Nucleus accumbens (tissue), 56 donors: Measurements from ENCODE around the gene PGM2L1.
"Not testable (repeated sequence)": the region's sequence is repeated elsewhere in the genome, so short reads cannot be mapped to it uniquely, and the experiment has no call there.

Source experiments
- DNase-seq, 56 donors: peaks; one replicate each; lab custom pipeline; 2025; lab: John Stamatoyannopoulos, UW

The PGM2L1 gene

DNA sequence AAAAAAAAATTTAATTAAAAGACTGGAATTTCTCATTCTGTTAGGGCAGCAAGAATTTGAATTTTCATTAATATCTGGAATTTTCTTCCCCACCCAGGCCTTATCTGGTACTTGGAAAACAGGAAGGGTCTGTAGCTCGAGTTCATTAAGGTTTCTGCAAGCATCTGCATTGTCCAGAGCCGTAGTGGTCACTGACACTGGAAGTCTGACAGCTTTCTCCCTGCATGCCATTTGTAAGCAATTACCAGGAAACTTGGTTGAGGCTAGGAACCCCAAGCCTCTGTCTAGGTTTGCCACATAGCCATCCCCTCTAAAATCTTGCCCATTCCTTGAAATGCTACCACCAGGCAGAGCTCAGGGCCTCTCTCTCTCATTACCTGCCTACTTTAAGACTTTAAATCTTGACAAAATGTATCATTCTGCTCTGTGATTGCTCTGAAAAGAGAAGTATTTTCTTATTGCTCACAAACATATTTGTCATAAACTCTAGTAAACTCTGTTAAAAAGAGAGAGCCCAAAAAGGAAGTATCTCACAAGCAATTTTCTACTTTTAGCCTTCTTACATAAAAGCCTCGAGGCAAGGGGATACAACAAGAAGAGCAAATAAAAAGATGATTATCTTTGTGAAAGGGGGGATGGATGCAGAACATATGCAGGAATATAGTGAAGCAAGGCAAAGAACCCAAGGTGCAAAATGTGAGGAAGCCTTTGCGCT, 5.5 kb upstream of the PGM2L1 start:
- DNase-seq, result no peak

DNA sequence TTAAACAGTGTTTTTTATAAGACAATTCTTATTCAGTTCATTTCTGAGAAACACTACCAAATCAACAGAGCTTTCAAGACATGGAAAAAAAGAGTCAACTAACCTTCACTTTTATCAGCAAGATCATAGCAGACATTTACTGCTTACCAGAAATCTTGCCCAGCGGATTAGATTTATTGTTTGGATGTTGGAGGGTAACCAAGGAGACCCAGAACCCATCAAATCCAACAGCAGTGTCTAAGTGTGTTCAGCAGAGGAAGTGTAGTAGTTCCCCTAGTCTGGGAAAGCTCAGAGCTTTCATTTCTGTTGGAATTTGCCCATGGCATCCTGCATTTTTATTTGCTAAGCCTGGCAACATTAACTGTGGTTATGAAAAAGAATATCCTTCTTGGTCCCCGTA, 2.4 kb upstream of the PGM2L1 start:
- no peak for DNase-seq

DNA sequence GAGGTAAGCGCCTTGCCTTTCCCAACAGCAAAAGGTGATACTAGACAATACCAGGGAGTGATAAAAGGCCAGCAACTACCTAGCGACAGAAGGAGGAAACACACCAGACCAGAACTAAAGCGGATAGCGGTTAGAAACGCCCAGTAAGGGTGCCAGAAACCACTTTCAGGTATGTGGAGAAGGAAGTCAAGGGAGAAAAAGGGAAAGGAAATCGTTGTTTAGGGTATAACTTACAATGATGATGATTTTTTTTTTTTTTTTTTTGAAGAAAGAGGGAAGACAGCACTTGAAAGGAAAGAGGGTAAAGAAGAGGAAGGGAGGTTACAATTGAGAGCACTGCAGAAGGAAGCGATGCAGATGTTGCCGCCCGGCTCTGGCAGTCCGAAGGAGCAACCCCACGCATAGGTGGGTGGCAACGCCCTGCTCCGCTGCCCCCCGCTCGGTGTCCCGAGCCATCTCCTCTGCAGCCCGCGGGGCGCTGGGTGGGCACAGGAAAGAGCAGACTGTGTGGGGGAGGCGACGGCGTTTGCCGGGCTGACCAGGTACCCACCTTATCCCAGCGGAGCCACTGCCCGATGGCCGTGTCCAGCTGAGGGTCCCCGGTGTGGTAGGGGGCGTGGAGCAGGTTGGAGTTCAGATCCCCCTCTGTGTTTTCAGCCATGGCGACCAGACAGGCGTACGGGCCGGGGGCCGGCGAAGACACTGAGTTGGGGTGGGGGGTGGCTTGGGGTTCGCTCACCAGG, 561 bp downstream of the PGM2L1 start:
- peak in 9 of 56 donors; percentile 3 to 60 (median 26) for DNase-seq

DNA sequence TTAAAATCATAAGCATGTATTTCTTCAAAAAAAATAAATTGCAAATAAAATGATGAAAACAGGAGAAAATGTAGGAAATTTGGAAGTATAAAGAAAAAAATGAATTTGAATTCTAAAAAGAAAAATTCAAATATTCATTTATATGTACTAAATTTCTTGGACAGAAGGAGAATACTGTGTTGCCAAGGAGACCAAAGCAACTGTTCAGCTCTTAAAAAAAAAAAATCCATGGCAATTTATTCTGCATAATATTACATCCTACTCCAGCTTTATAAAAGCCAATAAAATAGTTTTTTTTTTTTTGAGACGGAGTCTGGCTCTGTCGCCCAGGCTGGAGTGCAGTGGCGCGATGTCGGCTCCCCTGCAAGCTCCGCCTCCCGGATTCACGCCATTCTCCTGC, 6.0 kb downstream of the PGM2L1 start:
- no peak for DNase-seq

DNA sequence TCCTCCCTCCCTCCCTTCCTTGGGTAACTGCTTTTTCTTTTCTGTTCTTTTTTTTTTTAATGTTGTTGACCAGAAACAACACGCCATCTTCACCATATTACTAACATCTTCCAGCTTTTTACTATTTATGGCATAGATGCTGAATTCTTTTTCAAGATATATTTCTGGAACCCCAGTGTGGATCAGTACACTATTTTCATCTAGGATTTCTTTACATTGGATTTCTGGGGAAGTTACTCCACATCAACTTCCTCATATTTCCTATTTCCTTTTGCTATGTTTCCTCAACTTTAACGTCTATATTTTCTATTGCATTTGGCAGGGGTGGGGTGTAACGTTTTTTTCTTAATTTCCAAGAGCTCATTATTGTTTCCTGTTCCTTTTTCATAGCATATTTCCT, 7.0 kb downstream of the PGM2L1 start:
- no peak for DNase-seq

DNA sequence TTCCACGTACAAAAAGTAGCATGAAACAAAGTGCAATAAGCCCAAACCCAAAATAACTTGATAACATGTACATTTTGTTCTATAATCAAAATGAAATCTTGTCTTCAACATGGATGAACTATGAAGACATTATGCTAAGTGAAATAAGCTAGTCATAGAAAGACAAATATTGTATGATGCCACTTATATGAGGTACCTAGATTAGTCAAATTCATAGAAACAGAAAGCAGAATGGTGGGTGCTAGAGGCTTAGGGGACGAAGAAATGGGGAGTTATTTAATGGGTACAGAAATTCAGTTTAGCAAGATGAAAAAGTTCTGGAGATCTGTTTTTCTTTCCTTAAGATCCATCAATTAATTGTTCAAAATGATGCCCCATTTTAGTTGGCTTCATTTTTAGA, 7.5 kb downstream of the PGM2L1 start:
- DNase-seq, result no peak

DNA sequence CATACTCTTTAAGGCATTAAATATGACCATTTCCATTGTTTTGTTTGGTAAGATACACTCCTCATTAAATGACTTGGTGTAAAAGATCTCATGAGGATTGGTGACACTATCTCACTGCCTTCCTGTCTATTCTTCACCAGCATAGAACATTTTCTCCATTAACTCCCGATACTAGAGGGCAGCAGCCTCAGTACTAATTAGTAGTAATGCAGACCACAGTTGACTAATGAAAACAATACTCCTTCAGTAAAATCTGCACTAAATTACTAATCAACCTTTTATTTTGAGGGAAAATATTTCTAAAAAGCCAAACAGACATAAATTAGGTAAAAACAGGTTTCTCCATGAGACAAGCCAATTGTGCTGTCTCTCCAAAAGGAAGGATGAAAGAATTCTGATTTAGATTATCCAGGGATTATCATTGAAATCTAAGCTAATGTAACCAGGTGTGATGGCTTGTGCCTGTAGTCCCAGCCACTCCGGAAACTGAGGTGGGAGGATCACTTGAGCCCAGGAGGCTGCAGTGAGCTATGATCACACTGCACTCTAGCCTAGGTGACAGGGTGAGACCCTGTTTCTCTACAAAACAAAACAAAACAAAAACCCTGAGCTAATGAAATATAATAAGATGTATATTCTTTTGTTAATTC, 9.4 kb downstream of the PGM2L1 start:
- peak in 29 of 56 donors; percentile 1 to 81 (median 23) for DNase-seq

DNA sequence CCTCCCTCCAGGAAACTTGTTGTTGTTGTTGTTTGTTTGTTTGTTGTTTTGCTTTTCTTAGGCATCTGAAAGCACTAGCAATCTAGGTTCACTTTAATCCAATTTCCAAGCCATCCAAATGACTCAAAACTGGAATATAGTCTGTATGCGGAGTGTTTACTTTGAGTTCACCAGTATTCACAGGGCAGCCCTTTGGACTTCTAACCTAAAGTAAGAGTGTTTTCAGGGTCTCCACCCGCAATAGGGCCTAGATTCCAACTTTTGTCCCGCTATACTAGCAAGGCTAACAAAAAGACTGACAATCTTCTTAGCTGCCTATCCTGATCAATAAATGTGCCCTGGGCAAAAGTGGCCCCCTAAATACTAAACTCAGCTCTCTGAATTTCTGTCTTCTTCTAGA, 13.6 kb downstream of the PGM2L1 start:
- no peak for DNase-seq

DNA sequence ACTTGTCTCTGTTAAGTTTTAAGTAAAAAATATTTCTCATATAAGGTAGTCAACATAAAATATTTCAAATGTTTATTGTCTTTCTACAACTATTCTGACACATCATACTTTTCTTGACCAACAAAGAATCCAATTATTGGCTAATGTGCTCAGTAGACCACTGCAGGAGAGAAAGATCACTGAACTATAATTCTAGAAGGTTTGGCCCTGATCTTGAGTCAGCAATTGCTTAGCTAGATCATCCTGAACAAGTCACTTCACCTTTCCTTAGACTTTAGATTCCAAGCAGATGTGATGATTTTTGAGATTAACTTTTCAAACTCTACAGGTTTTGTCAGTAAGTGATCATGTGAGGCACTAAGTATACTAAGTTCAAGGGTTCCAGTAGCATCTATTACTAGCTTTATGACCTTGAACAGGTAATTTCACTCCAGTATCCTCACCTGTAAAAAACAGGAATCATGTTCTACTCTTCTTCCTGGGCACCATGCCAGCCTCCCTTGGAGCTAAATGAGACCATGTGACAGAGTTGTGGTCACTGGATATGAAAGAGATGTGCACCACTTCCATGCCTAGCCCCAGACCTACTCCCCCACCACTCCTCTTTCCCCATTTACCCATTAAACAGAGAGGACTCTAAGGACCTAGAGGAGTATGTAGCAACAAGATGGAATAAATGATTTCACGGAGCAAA, 17.3 kb downstream of the PGM2L1 start:
- DNase-seq, result no peak

DNA sequence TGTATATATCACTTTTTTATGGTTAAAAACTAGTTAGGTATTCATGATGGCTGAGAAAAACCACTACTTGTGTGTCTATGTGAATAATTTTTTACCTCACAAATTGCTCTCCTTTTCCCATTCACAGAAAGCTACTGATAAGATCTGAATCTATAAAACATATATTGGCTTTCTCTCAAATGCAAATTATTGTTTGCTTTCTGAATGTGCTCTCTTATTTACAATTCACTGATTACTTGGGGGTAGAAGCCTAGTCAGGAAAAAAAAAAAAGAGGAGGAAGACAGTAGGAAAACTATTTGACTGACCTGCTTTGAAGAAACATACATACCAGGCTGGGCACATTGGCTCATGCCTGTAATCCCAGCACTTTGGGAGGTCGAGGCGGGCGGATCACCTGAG, 20.5 kb downstream of the PGM2L1 start:
- no peak for DNase-seq

DNA sequence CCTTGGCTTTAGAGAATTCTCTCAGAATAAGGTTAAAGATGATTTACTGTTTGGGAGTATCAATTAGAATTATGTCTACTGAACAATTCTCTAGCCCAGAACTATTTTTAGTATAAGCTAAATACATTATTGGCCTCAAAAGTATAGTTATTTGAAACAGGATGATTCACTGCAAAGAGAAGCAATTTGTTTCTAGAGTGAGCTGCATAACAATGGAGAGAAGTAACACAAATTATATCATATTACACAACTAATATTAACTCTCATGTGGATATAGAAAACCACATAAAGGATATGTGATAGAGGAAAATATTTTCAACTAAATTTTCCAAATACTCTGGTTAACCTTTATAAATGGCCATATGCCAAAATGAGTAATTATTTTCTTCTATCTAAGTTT, 24.9 kb downstream of the PGM2L1 start:
- no peak for DNase-seq

DNA sequence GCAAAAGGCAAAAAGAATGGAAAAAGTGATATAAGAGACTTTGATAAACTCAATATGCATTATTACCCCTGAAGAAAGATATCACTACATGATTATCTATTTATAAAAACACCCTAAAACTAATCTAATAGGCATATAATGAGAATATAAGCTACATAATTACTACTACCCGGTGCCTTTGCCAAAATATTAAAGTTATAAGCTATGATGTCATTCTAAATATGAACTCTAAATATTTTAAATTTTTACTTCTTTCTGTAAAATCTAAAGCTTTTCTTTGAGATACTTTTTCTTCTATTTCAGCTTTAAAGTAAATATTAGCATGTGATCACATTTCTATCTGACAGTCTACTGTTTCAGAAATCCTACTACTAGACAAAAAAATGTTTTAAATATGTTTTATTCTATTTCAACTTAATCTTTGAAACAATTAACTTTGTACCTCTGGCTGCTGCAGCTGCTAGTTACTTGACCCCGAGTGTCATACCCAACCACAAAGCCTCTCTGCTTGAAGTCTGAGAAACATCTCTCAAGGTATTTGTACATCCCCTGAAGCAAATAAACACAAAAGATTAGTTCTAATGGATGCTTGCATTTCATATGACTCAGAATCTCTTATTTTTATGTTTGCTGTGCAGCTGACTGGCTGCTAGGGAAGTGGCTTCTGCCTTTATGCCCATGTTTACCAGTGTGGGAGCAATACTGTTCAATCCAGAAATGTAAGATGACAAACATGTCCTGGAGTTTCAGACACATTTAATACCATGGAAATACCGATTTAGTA, 26.8 kb downstream of the PGM2L1 start:
- no peak for DNase-seq

DNA sequence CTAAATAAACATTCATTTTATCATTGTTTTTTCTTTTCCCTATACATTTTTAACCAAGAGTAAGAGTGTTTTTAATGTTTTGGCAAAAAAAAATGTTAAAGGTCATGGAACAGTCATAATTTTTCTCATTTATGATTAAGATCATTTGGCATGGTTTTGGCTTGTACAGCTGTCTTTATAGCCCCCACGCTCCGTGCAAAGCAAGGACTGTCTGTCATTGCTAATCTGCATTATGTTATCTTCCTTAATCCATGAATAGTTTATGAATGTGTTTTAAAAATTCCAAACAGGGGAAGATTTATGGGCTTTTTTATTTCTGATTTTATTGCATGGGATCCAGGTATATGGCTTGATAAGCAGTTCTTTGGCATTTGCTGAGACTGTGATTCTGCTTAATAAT, 28.1 kb downstream of the PGM2L1 start:
- DNase-seq, result no peak

DNA sequence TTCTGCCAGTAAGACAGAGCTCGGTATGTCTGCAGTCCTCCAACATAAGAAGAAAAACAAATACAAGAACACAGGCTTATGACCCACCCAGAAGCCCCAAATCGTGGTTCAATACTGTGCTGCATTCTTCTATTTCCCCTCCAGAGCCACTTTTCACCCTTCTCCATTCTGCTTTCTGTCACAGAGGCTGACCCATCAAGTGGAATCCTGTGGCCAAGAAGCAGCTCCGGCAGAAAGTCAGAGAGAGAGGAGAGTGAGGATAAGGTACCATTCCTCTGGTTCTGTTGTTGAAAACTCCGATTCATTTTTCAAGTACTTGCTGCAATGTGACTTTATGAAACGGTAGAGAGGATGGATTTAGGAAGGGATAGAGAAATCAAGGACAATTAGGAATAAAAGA, 30.4 kb downstream of the PGM2L1 start:
- no peak for DNase-seq

DNA sequence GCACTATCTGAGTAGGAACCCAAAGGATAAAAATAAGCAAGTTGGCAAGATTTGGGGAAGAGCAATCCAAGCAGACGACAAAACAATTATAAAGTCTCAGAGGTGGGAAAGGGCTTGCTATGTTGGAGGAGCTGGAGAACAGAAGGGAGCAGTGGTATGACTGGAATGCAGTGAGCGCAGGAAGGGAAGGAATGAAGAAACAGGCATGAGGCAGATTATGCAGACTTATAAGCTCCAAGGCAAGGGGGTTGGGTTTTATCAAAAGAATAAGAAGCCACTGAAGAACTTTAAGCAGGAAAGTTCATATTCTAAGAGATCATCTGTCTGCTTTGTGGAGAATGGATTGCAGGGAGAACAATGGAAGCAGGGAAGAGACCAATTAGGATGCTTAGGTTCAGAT, 31.7 kb downstream of the PGM2L1 start:
- DNase-seq, result no peak

DNA sequence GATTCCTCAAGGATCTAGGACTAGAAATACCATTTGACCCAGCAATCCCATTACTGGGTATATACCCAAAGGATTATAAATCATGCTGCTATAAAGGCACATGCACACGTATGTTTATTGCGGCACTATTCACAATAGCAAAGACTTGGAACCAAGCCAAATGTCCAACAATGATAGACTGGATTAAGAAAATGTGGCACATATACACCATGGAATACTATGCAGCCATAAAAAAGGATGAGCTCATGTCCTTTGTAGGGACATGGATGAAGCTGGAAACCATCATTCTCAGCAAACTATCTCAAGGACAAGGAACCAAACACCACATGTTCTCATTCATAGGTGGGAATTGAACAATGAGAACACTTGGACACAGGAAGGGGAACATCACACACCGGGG, 32.4 kb downstream of the PGM2L1 start:
- not testable (repeated sequence) for DNase-seq

DNA sequence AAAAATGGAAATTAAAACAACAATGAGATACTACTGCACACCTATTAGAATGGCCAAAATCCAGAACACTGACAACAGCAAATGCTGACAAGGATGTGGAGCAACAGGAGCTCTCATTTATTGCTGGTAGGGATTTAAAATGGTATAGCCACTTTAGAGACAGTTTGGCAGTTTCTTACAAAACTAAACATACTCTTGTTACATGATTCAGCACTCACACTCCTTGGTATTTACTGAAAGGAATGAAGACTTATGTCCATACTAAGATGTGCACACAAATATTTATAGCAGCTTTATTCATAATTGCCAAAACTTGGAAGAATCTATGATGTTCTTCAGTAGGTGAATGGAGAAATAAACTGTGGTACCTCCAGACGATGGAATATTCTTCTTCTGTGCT, 40.8 kb downstream of the PGM2L1 start:
- no peak for DNase-seq

DNA sequence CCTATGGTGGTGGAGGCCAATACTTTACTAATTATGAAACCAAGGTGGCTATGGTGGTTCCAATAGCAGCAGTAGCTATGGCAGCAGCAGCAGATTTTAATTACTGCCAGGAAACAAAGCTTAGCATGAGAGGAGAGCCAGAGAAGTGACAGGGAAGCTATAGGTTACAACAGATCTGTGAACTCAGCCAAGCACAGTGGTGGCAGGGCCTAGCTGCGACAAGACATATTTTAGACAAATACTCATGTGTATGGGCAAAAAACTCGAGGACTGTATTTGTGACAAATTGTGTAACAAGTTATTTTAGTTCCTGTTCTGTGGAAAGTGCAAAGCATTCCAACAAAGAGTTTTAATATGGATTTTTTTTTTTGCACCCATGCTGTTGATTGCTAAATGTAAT, 42.6 kb downstream of the PGM2L1 start:
- no peak for DNase-seq

DNA sequence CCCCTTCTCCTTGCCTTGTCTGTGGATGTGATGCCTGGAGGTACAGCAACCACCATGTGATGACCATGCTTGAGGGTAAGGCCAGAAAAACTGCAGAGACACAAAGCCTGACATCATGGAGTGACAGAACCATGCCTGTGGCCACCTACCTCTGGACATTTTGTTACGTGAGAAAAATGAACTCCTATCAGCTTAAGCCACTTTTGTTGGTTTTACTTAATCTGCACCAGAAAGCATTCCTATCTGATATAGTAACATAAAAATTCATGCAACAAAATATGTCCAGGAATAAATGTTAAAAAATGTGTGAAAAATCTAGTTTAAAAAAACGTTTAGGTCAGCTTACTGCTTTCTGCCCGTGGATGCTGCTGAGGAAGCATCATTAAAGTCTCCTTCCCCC, 44.2 kb downstream of the PGM2L1 start:
- no peak for DNase-seq

DNA sequence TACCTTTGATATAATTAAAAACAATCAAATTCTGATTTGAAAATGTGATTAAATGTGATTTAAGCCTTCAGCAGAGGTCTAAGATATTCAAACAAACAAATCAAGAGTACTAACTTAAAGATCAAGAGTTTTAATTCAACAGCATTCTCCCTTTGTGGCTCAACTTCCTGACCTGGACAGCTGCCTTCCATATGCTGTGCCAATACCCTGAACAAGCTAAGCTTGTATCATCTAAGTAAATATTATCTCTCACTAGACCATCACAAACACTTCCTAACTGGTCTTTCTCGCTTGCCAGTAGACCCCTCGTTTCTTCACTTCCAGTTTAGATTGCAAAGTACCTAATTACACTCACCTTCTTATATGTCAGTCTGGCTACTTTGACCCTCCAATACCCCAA, 50.9 kb downstream of the PGM2L1 start:
- DNase-seq, result no peak
